ENCODE results near the gene RNF141. TPM values are rescaled to one million over a fixed set of nuclear protein-coding genes. Genes with fewer than 3 reads are reported as not detected.

The RNF141 gene
- total RNA-seq, 4 donors from 2014 or later, result 28.1 to 35.1 (median 33.5) TPM

DNA sequence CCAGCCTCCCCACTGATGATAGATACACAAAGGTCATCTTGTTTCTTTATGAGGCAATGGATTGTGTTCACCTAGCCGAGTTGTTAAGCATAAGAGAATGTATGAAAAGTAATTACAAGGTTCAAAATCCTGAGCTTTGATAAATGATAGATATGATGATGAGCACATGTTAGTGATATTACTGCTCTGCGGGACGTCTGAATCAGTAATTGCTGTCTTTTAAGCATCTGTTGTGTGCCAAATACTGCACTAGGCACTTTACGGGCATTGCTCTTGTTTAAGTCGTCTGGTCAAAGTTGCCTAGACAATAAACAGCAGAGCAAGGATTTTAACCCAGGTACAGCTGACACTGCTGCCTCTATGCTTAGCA lies 559 bp upstream of the RNF141 start:
- peak overlapping the region; percentile 69 to 84 (median 76) for H3K4me3 ChIP-seq
- H3K27me3 ChIP-seq, result no peaks in the 10 kb centered on the region
- H3K4me1 ChIP-seq, result peaks cover 0 to 7% (median 0%) of the 10 kb centered on the region in 4 donors
- no peak for TF ChIP-seq POLR2A (IDR thresholded peaks at IDR 0.05)
- TF ChIP-seq, protein P1, sequence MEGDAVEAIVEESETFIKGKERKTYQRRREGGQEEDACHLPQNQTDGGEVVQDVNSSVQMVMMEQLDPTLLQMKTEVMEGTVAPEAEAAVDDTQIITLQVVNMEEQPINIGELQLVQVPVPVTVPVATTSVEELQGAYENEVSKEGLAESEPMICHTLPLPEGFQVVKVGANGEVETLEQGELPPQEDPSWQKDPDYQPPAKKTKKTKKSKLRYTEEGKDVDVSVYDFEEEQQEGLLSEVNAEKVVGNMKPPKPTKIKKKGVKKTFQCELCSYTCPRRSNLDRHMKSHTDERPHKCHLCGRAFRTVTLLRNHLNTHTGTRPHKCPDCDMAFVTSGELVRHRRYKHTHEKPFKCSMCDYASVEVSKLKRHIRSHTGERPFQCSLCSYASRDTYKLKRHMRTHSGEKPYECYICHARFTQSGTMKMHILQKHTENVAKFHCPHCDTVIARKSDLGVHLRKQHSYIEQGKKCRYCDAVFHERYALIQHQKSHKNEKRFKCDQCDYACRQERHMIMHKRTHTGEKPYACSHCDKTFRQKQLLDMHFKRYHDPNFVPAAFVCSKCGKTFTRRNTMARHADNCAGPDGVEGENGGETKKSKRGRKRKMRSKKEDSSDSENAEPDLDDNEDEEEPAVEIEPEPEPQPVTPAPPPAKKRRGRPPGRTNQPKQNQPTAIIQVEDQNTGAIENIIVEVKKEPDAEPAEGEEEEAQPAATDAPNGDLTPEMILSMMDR (IDR thresholded peaks at IDR 0.05), result no peak
- DNase-seq, result no peak
- peak overlapping the region; percentile 88 to 92 (median 90) for H3K27ac ChIP-seq
- H3K9me3 ChIP-seq, result no peaks in the 10 kb centered on the region
- H3K36me3 ChIP-seq, result no peaks in the 10 kb centered on the region

DNA sequence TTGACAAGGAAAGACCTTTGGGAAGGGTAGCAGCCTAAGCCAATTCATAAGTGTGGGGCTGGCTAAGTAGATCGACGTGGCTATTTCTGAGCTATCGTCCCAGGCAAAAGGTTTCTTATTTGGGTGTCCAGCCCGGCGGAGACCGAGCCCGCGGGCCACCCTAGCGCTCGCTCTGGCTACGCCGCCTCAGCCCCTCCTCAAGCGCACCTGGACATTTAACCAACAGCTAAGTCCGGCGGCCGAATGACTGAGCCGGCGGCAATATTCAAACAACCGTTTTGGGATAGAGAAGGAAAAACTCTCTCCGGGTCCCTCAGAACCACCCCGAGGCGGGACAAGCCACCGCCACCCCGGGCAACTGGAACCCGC lies 457 bp downstream of the RNF141 start:
- Histone ChIP-seq H3K4me3 (peak overlapping the region; percentile 69 to 84 (median 76)), H3K27me3 (no peaks in the 10 kb centered on the region), H3K36me3 (no peaks in the 10 kb centered on the region), H3K27ac (peak overlapping the region; percentile 88 to 92 (median 90)), H3K4me1 (peaks cover 0 to 7% (median 0%) of the 10 kb centered on the region in 4 donors), H3K9me3 (no peaks in the 10 kb centered on the region)
- TF ChIP-seq, protein P1 (IDR thresholded peaks at IDR 0.05), result no peak
- no peak for TF ChIP-seq POLR2A (IDR thresholded peaks at IDR 0.05)
- peak in 2 of 3 donors; percentile 50 to 70 for DNase-seq

DNA sequence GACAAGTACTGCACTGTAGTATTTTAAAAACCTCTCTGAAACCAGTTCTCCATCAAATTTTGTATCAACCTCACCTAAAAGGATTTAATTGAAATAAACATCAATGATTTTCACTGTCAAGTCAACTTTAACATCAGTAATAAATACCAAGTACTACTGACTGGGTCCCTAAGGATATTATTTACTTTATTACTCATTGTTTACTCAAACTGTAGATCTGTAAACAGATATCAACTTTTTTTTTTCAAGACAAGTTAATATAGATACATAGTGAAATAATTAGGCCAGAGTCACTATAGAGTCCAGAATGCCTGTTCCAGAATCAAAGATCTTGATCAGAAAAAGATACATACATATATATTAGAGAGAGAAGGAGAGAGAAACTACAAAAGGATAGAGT lies 1.6 kb downstream of the RNF141 start:
- no peaks in the 10 kb centered on the region for H3K27me3 ChIP-seq
- peaks cover 0 to 7% (median 0%) of the 10 kb centered on the region in 4 donors for H3K4me1 ChIP-seq
- no peaks in the 10 kb centered on the region for H3K36me3 ChIP-seq
- H3K4me3 ChIP-seq, result no peak overlapping the region
- no peaks in the 10 kb centered on the region for H3K9me3 ChIP-seq
- TF ChIP-seq, protein P1 (IDR thresholded peaks at IDR 0.05), result no peak
- TF ChIP-seq POLR2A (IDR thresholded peaks at IDR 0.05), result no peak
- no peak overlapping the region for H3K27ac ChIP-seq
- DNase-seq, result no peak

DNA sequence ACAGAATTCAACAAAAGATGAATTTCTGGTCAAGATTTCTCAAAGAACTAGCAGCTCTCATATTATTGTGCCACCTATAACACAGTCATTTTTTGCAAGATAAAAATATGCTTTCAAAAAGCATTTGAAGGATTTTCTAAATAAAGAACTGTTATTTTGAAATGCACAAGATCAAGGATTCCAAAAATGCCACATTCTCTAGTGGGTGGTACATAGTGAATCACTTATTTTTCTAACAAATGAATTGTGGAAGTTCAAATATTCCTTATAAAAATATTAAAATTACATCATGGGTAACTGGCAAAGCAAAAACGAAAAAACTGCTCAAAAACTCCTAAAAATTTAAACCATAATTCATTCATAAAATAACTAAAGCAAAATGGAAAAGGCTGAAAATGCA lies 2.1 kb downstream of the RNF141 start:
- H3K9me3 ChIP-seq, result no peaks in the 10 kb centered on the region
- peaks cover 0 to 7% (median 0%) of the 10 kb centered on the region in 4 donors for H3K4me1 ChIP-seq
- H3K27ac ChIP-seq, result no peak overlapping the region
- DNase-seq, result no peak
- H3K27me3 ChIP-seq, result no peaks in the 10 kb centered on the region
- no peaks in the 10 kb centered on the region for H3K36me3 ChIP-seq
- no peak for TF ChIP-seq POLR2A (IDR thresholded peaks at IDR 0.05)
- TF ChIP-seq, protein P1 (IDR thresholded peaks at IDR 0.05), result no peak
- H3K4me3 ChIP-seq, result no peak overlapping the region

DNA sequence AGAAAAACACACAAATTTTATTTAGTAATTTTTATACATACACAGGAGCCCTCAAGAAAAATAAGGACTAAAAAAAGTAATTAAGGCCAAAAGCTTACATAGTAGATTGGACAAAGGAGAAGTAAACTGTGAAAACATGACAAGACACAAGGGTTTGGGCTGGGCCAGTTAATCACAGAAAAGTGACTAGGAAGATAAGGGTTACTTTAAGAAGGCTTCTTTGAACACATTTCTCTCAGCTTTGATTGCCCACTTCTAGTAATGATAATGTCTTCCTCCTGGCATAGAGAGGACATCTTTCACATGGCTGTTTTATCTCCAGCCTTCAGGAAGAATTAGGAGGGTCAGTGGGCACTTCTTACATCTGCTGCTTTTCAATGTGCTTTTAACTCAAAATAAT lies 3.4 kb downstream of the RNF141 start:
- no peak for TF ChIP-seq POLR2A (IDR thresholded peaks at IDR 0.05)
- TF ChIP-seq, protein P1 (IDR thresholded peaks at IDR 0.05), result no peak
- Histone ChIP-seq H3K4me3 (no peak overlapping the region), H3K4me1 (peaks cover 0 to 7% (median 0%) of the 10 kb centered on the region in 4 donors), H3K27me3 (no peaks in the 10 kb centered on the region), H3K27ac (no peak overlapping the region), H3K9me3 (no peaks in the 10 kb centered on the region), H3K36me3 (peaks cover 0 to 13% (median 0%) of the 10 kb centered on the region in 3 donors)
- DNase-seq, result no peak

DNA sequence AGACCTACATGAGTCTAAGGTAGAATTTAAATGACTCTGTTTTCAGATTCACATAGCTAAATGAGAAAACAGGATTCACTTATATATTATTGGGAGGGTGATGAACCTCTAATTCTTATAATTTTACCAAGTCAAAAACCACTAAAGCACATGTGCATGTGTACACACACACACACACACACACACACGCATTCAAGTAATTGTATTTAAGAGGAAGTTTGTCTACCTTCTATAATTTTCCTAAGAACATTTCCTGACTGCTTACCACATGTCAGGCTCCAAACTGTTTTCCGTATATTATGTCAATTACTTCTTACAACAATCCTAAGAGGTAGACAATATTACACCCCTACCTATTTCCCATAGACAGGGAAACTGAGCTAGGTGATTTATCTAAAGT lies 6.7 kb downstream of the RNF141 start:
- Histone ChIP-seq H3K4me1 (no peaks in the 10 kb centered on the region), H3K4me3 (no peak overlapping the region), H3K27me3 (no peaks in the 10 kb centered on the region), H3K36me3 (peaks cover 0 to 32% (median 0%) of the 10 kb centered on the region in 3 donors), H3K27ac (no peak overlapping the region), H3K9me3 (no peaks in the 10 kb centered on the region)
- TF ChIP-seq, protein P1 (IDR thresholded peaks at IDR 0.05), result no peak
- no peak for TF ChIP-seq POLR2A (IDR thresholded peaks at IDR 0.05)
- DNase-seq, result no peak

All from Peyer's patch (tissue), 4 donors.